Endothelial cell of umbilical vein (primary cell): ENCODE results near the gene CEP104. TPM values are rescaled to one million over a fixed set of nuclear protein-coding genes. Genes with fewer than 3 reads are reported as not detected.
A peak's percentile ranks its signal among the peaks of the same experiment; 100 is the strongest.

Source experiments
- Bru-seq: library from RNA; stranded (reverse); fragments of 400-500 nt; gene quantifications from one replicate; lab custom pipeline; 2021; lab: Mats Ljungman, UMichigan
- BruChase-seq, 2 experiments: library from RNA; stranded (reverse); fragments of 400-500 nt; gene quantifications; one replicate each; lab custom pipeline; 2021; lab: Mats Ljungman, UMichigan
- BruUV-seq: library from RNA; stranded (reverse); fragments of 400-500 nt; replicated peaks from 2 replicates; lab custom pipeline; 2021; lab: Mats Ljungman, UMichigan
- CTCF ChIA-PET: fragments of 300-600, 350-600 bp; sonication (Branson Sonifier 250); formaldehyde crosslinking; loops from one replicate; lab custom pipeline; 2021; ENCODE audit warnings: antibody characterized with exemption, inconsistent platforms; lab: Charles Lee
- POLR2A ChIA-PET: fragments of 300-600, 350-600 bp; sonication (Branson Sonifier 250); formaldehyde crosslinking; loops from one replicate; lab custom pipeline; 2021; ENCODE audit warnings: antibody characterized with exemption, inconsistent platforms; lab: Charles Lee
- DNase-seq: peaks from one replicate; pipeline ENCODE4 v3.0.0-alpha.2; 2011; ENCODE audit warnings: low read depth, low spot score
- FAIRE-seq: peaks from 2 replicates; lab custom pipeline; 2011; peaks lifted over from hg19 to GRCh38; lab: Jason Lieb, UNC
- H2AFZ ChIP-seq: 2 replicates; pipeline ENCODE4 v1.6.0; 2012; ENCODE audit warnings: low read depth, low read length, control low read depth, inconsistent platforms
- H3K27ac ChIP-seq: 2 replicates; pipeline ENCODE4 v1.5.1; 2011; ENCODE audit warnings: low read depth, mild to moderate bottlenecking, control low read depth, low read length, moderate library complexity; ENCODE audit not compliant: insufficient read depth
- H3K27me3 ChIP-seq, 2 experiments: 2 replicates each; pipeline versions ENCODE4 v1.6.0 to v1.6.1; 2011; ENCODE audit warnings: low read length in 2 of 2, mixed read lengths in 1 of 2; ENCODE audit not compliant: control insufficient read depth in 2 of 2, insufficient read depth in 2 of 2
- H3K36me3 ChIP-seq, 2 experiments: 2 replicates in 1 of 2; 3 replicates in 1 of 2; pipeline ENCODE4 v1.5.1; 2011; ENCODE audit warnings: low read length in 2 of 2, mild to moderate bottlenecking in 1 of 2, moderate library complexity in 1 of 2; ENCODE audit not compliant: control insufficient read depth in 2 of 2, insufficient read depth in 2 of 2; ENCODE audit errors: extremely low read depth in 1 of 2
- H3K4me1 ChIP-seq: 3 replicates; pipeline ENCODE4 v1.5.1; 2011; ENCODE audit warnings: mild to moderate bottlenecking, low read length; ENCODE audit not compliant: control insufficient read depth, insufficient read depth; ENCODE audit errors: extremely low read depth
- H3K4me2 ChIP-seq: 2 replicates; pipeline ENCODE4 v1.6.1; 2011; ENCODE audit warnings: low read length, control low read depth, mixed read lengths; ENCODE audit not compliant: insufficient read depth
- H3K4me3 ChIP-seq, 3 experiments: fragments of 200-600 bp in 1 of 3; sonication (generic), shearing (Covaris generic) in 1 of 3; replicated peaks in 1 of 3; 2 replicates each; pipeline ENCODE4 v1.5.1; 2011 to 2016; ENCODE audit warnings: control low read depth in 3 of 3, low read length in 3 of 3, mild to moderate bottlenecking in 2 of 3, inconsistent platforms in 1 of 3, low read depth in 1 of 3, moderate library complexity in 1 of 3; ENCODE audit not compliant: insufficient read depth in 1 of 3
- H3K79me2 ChIP-seq: 2 replicates; pipeline ENCODE4 v1.6.0; 2012; ENCODE audit warnings: low read length, inconsistent platforms; ENCODE audit not compliant: control insufficient read depth, insufficient read depth
- H3K9ac ChIP-seq: replicated peaks from 2 replicates; pipeline ENCODE3; 2011; ENCODE audit warnings: low read length, control low read depth; ENCODE audit not compliant: insufficient read depth; ENCODE audit errors: extremely low read depth
- H3K9me1 ChIP-seq: replicated peaks from 3 replicates; pipeline ENCODE4 v1.6.0; 2011; ENCODE audit warnings: mild to moderate bottlenecking, low read length; ENCODE audit not compliant: control insufficient read depth, insufficient read depth; ENCODE audit errors: extremely low read depth
- H3K9me3 ChIP-seq: replicated peaks from 2 replicates; pipeline ENCODE4 v1.5.1; 2012; ENCODE audit warnings: low read length, inconsistent platforms; ENCODE audit not compliant: control insufficient read depth, insufficient read depth
- H4K20me1 ChIP-seq: replicated peaks from 2 replicates; pipeline ENCODE3; 2011; ENCODE audit warnings: mild to moderate bottlenecking, low read length; ENCODE audit not compliant: control insufficient read depth, insufficient read depth; ENCODE audit errors: extremely low read depth
- FOS ChIP-seq: IDR thresholded peaks from 2 replicates; pipeline ENCODE4 v1.6.1; 2011; ENCODE audit warnings: mild to moderate bottlenecking, low read length, moderate library complexity, borderline replicate concordance; ENCODE audit not compliant: insufficient read depth
- MYC ChIP-seq: IDR thresholded peaks from one replicate; pipeline ENCODE4 v1.6.1; 2011; ENCODE audit warnings: mild to moderate bottlenecking, low read depth, low read length
- POLR2A ChIP-seq: IDR thresholded peaks from 2 replicates; pipeline ENCODE4 v1.6.1; 2012; ENCODE audit warnings: low read depth, mild to moderate bottlenecking, control low read depth, low read length
- POLR2AphosphoS5 ChIP-seq: IDR thresholded peaks from 2 replicates; pipeline ENCODE4 v1.6.1; 2012; ENCODE audit warnings: low read depth, mild to moderate bottlenecking, control low read depth, low read length, moderate library complexity; ENCODE audit not compliant: insufficient read depth
- dilution Hi-C: fragments of 300-500 bp; cut with MboI; formaldehyde crosslinking; loops from one replicate; pipeline ENCODE4 v1.15.0; 2019; ENCODE audit warnings: low sequenced_read_pairs; ENCODE audit not compliant: extremely low pct_ligation_motif_present
- intact Hi-C: fragments of 100-400 bp; cut with micrococcal nuclease; formaldehyde crosslinking; loops from one replicate; pipeline ENCODE4 v1.10.0; 2022
- long read RNA-seq: library from polyadenylated mRNA; stranded (forward); transcript quantifications from one replicate; pipeline ENCODE4 v2.0.0, GENCODE V29; 2021
- polyA minus RNA-seq, 3 experiments: library from RNA; depleted of rRNA, polyadenylated mRNA; stranded (reverse); fragments of >200 nt; gene quantifications; 1 replicate in 1 of 3; 2 replicates in 2 of 3; pipeline ENCODE4 v1.2.3, GENCODE V29; 2011
- polyA plus RNA-seq, 4 experiments: library from polyadenylated mRNA; depleted of rRNA in 3 of 4; stranded (reverse) in 3 of 4; unstranded in 1 of 4; fragments of >200 nt; gene quantifications; 2 replicates each; pipeline versions ENCODE4 v1.2.1 to v1.2.3, GENCODE V29; 2011 to 2012; ENCODE audit warnings: missing spikeins in 1 of 4
- total RNA-seq: library from RNA; stranded (reverse); gene quantifications from 2 replicates; pipeline ENCODE4 v1.2.3, GENCODE V29; 2021

The CEP104 gene
- total RNA-seq (41.8 and 43.0 TPM in 2 replicates), polyA plus RNA-seq (12.4 and 16.3 TPM in 2 replicates), polyA minus RNA-seq (34.8 and 65.9 TPM in 2 replicates), Bru-seq, nascent RNA (percentile 52 among the genes with signal in this experiment), BruChase-seq, experiment 1, labeled RNA remaining after a 6-hour chase (percentile 77 among the genes with signal in this experiment), BruChase-seq, experiment 2, labeled RNA remaining after a 2-hour chase (percentile 69 among the genes with signal in this experiment)
- 19.5 and 21.5 TPM in 2 replicates for polyA plus RNA-seq (2011; cell fraction: cytosol; rRNA removed)
- 38.2 and 46.2 TPM in 2 replicates for polyA plus RNA-seq (2011; cell fraction: nucleus; rRNA removed)
- 31.4 and 33.5 TPM in 2 replicates for polyA plus RNA-seq (2012)
- 12.7 TPM for polyA minus RNA-seq (2011; cell fraction: cytosol; rRNA and poly(A)+ RNA removed)
- 20.1 and 30.9 TPM in 2 replicates for polyA minus RNA-seq (2011; cell fraction: nucleus; rRNA and poly(A)+ RNA removed)
- long read RNA-seq, full-length matches to known transcripts: 14 of 33 reads
- long read RNA-seq, partial matches to known transcripts: 9 of 33 reads
- long read RNA-seq, other reads (novel, unspliced or antisense): 10 of 33 reads

- Histone ChIP-seq H4K20me1 (no peaks in the 10 kb centered on the region), H3K4me2 (peak within 1 kb of the TSS; percentile 66), H3K9me1 (no peaks in the 10 kb centered on the region), H3K4me1 (peaks cover 9% of the 10 kb centered on the region), H3K9me3 (no peaks in the 10 kb centered on the region), H2AFZ (peak within 1 kb of the TSS; percentile 99), H3K4me3 (peak within 1 kb of the TSS; percentile 16 to 76 (median 72)), H3K36me3 (no peaks in the 10 kb centered on the region), H3K9ac (peak within 1 kb of the TSS; percentile 86), H3K79me2 (peaks cover 4% of the 10 kb centered on the region), H3K27ac (peak within 1 kb of the TSS; percentile 59), H3K27me3 (no peaks in the 10 kb centered on the region)
- TF ChIP-seq POLR2AphosphoS5 (peak; percentile 76), MYC (no peak), POLR2A (peak; percentile 61)
- intact Hi-C loops (loop anchor here (1.0 kb wide), 2 partner anchors 43 to 61 kb away; partner anchors contain the start of genes C1orf174 and LRRC47), dilution Hi-C loops (no loop called here)
- DNase-seq (peak; percentile 90), FAIRE-seq (peak; percentile 76)
- BruUV-seq: no TSS peak
- CTCF ChIA-PET: interaction anchor here (1.1 to 2.3 kb wide), 6 partner anchors 16 to 61 kb away, joined by 3 to 9 read pairs (median 4); partner anchors contain the start of genes C1orf174 and LRRC47
- POLR2A ChIA-PET: no interaction called here
Observed at GRCh38 chr1:3856923-3857790, at the start of gene CEP104, which contains the start of gene DFFB. Gene CEP104, minus strand, starts transcription at chr1:3857211. Its CDS starts 4,804 bp downstream, at chr1:3852407. Gene DFFB, plus strand, starts transcription at chr1:3857476. Its CDS starts 128 bp downstream, at chr1:3857604.

GRCh38 chr1:3906672-3907020, 49.6 kb upstream of the CEP104 start:
- dilution Hi-C loops: no loop called here

More at GRCh38 chr1:3906672-3907020, 49.6 kb upstream of the CEP104 start:
- Histone ChIP-seq H3K79me2 (no peaks in the 10 kb centered on the region), H3K9me3 (no peaks in the 10 kb centered on the region), H3K4me2 (no peak overlapping the region), H3K4me3 (no peak overlapping the region), H3K27ac (no peak overlapping the region), H3K36me3 (no peaks in the 10 kb centered on the region), H3K4me1 (no peaks in the 10 kb centered on the region), H3K9ac (no peak overlapping the region), H3K9me1 (no peaks in the 10 kb centered on the region), H4K20me1 (no peaks in the 10 kb centered on the region), H2AFZ (no peak overlapping the region), H3K27me3 (peaks cover 0 to 1% of the 10 kb centered on the region in 2 experiments)
- FAIRE-seq: no peak
- intact Hi-C loops: no loop called here
- no TSS peak for BruUV-seq
- no peak for TF ChIP-seq FOS
- TF ChIP-seq MYC: no peak
- POLR2A ChIA-PET: no interaction called here
- CTCF ChIA-PET: no interaction called here
- DNase-seq: no peak
